Measurements from ENCODE around the gene SFRP2. TPM values are rescaled to one million over a fixed set of nuclear protein-coding genes. Genes with fewer than 3 reads are reported as not detected.

The SFRP2 gene
- total and polyA plus RNA-seq, 2 donors from 2014 or later = 4.1 TPM; not detected in 1

DNA sequence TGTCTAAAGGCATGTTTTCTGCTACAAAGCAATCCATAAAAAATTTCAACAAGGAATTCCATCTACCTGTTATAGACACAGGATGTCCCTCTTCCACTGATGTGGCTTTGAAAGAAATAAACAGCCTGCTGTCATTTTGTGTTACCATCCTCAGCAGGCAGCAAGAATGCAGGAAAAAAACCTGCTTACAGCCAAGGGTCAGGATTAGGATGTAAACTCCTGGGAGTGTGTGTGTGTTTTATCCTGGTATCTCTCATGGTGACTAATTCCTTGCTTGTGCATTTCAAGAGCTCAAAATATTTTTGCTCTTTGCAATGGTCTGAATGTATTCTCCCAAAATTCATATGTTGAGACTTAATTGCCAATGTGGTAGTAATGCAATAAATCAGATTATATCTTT lies 28.6 kb upstream of the SFRP2 start:
- H3K9ac ChIP-seq (ENCODE audit: low read length in 3 of 3) = no peak overlapping the region
- no peaks in the 10 kb centered on the region for H3K36me3 ChIP-seq (ENCODE audit: control insufficient read depth in 2 of 3, insufficient read depth in 3 of 3, low read length in 3 of 3)
- H3K9me3 ChIP-seq (ENCODE audit: control insufficient read depth in 2 of 3, insufficient read depth in 1 of 3, low read length in 3 of 3) = no peaks in the 10 kb centered on the region
- H3K27me3 ChIP-seq (ENCODE audit: control insufficient read depth, insufficient read depth, low read length) = no peaks in the 10 kb centered on the region
- H3K27ac ChIP-seq (ENCODE audit: low read depth in 2 of 2, low read length in 2 of 2) = no peak overlapping the region
- FAIRE-seq (no peak), DNase-seq (no peak)
- H3K4me3 ChIP-seq (ENCODE audit: low read length in 3 of 3) = no peak overlapping the region
- no peaks in the 10 kb centered on the region for H3K4me1 ChIP-seq (ENCODE audit: control insufficient read depth in 2 of 3, insufficient read depth in 2 of 3, low read depth in 1 of 3, low read length in 3 of 3)
- TF ChIP-seq, protein P1, sequence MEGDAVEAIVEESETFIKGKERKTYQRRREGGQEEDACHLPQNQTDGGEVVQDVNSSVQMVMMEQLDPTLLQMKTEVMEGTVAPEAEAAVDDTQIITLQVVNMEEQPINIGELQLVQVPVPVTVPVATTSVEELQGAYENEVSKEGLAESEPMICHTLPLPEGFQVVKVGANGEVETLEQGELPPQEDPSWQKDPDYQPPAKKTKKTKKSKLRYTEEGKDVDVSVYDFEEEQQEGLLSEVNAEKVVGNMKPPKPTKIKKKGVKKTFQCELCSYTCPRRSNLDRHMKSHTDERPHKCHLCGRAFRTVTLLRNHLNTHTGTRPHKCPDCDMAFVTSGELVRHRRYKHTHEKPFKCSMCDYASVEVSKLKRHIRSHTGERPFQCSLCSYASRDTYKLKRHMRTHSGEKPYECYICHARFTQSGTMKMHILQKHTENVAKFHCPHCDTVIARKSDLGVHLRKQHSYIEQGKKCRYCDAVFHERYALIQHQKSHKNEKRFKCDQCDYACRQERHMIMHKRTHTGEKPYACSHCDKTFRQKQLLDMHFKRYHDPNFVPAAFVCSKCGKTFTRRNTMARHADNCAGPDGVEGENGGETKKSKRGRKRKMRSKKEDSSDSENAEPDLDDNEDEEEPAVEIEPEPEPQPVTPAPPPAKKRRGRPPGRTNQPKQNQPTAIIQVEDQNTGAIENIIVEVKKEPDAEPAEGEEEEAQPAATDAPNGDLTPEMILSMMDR (IDR thresholded peaks at IDR 0.05; ENCODE audit: borderline replicate concordance, extremely low read depth, insufficient read depth) = no peak
- intact Hi-C loops (cut with DNase I) = no loop called here

DNA sequence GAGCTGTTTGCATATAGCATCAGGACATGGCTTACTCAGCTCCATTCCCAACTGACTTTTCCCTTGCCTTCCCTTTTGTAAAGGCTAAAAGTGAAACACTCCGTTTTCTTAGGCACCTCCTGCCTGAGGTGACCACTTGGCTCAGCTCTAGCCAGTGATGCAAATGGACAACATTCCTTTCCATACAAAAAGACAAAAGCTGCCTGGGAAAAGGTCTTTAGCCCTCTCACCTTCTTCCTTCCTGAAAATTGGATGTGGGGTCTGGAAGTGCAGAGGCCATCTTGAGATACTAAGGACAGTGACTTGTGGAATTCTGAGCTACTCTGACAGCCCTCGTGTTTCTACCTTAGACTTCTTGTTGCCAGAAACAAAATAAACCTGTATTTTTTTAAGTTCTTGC lies 27.7 kb upstream of the SFRP2 start:
- DNase-seq (no peak), FAIRE-seq (no peak)
- Histone ChIP-seq H3K9ac (ENCODE audit: low read length in 3 of 3) (no peak overlapping the region), H3K27me3 (ENCODE audit: control insufficient read depth, insufficient read depth, low read length) (no peaks in the 10 kb centered on the region), H3K9me3 (ENCODE audit: control insufficient read depth in 2 of 3, insufficient read depth in 1 of 3, low read length in 3 of 3) (no peaks in the 10 kb centered on the region), H3K36me3 (ENCODE audit: control insufficient read depth in 2 of 3, insufficient read depth in 3 of 3, low read length in 3 of 3) (no peaks in the 10 kb centered on the region), H3K4me1 (ENCODE audit: control insufficient read depth in 2 of 3, insufficient read depth in 2 of 3, low read depth in 1 of 3, low read length in 3 of 3) (no peaks in the 10 kb centered on the region), H3K4me3 (ENCODE audit: low read length in 3 of 3) (no peak overlapping the region), H3K27ac (ENCODE audit: low read depth in 2 of 2, low read length in 2 of 2) (no peak overlapping the region)
- intact Hi-C loops (cut with DNase I) = no loop called here
- TF ChIP-seq, protein P1 (IDR thresholded peaks at IDR 0.05; ENCODE audit: borderline replicate concordance, extremely low read depth, insufficient read depth) = no peak

- no peak for FAIRE-seq
- DNase-seq = no peak
- H3K36me3 ChIP-seq (ENCODE audit: control insufficient read depth in 2 of 3, insufficient read depth in 3 of 3, low read length in 3 of 3) = no peaks in the 10 kb centered on the region
- H3K4me3 ChIP-seq (ENCODE audit: low read length in 3 of 3) = no peak overlapping the region
- no peak overlapping the region for H3K9ac ChIP-seq (ENCODE audit: low read length in 3 of 3)
- H3K4me1 ChIP-seq (ENCODE audit: control insufficient read depth in 2 of 3, insufficient read depth in 2 of 3, low read depth in 1 of 3, low read length in 3 of 3) = no peaks in the 10 kb centered on the region
- no peaks in the 10 kb centered on the region for H3K27me3 ChIP-seq (ENCODE audit: control insufficient read depth, insufficient read depth, low read length)
- intact Hi-C loops (cut with DNase I) = no loop called here
- TF ChIP-seq, protein P1 (IDR thresholded peaks at IDR 0.05; ENCODE audit: borderline replicate concordance, extremely low read depth, insufficient read depth) = no peak
- no peaks in the 10 kb centered on the region for H3K9me3 ChIP-seq (ENCODE audit: control insufficient read depth in 2 of 3, insufficient read depth in 1 of 3, low read length in 3 of 3)
- no peak overlapping the region for H3K27ac ChIP-seq (ENCODE audit: low read depth in 2 of 2, low read length in 2 of 2)
Measured at GRCh38 chr4:153814789-153815188, 25.9 kb upstream of the SFRP2 start.

Measured in kidney (tissue), 14 donors.